ENCODE results near the gene HERC6. TPM values are rescaled to one million over a fixed set of nuclear protein-coding genes. Genes with fewer than 3 reads are reported as not detected.

The HERC6 gene
- polyA plus RNA-seq, 1 of the 3 experiments (the other 2 are of a cell fraction), result 1.7 TPM

- TF ChIP-seq, protein P1, sequence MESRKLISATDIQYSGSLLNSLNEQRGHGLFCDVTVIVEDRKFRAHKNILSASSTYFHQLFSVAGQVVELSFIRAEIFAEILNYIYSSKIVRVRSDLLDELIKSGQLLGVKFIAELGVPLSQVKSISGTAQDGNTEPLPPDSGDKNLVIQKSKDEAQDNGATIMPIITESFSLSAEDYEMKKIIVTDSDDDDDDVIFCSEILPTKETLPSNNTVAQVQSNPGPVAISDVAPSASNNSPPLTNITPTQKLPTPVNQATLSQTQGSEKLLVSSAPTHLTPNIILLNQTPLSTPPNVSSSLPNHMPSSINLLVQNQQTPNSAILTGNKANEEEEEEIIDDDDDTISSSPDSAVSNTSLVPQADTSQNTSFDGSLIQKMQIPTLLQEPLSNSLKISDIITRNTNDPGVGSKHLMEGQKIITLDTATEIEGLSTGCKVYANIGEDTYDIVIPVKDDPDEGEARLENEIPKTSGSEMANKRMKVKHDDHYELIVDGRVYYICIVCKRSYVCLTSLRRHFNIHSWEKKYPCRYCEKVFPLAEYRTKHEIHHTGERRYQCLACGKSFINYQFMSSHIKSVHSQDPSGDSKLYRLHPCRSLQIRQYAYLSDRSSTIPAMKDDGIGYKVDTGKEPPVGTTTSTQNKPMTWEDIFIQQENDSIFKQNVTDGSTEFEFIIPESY (IDR thresholded peaks at IDR 0.05; ENCODE audit: borderline replicate concordance, low read depth), result no peak
- TF ChIP-seq JUND (IDR thresholded peaks at IDR 0.05) (no peak), EP300 (IDR thresholded peaks at IDR 0.05; ENCODE audit: borderline replicate concordance in 1 of 2, low read depth in 1 of 2, low read length in 1 of 2) (no peak), FOXJ3 (CRISPR knock-in tag; IDR thresholded peaks at IDR 0.05) (no peak), FOSL2 (IDR thresholded peaks at IDR 0.05; ENCODE audit: borderline replicate concordance, low read depth) (no peak), SMC3 (IDR thresholded peaks at IDR 0.05; ENCODE audit: low read depth, low read length) (no peak), SIN3A (IDR thresholded peaks at IDR 0.05; ENCODE audit: borderline replicate concordance, low read depth, low read length) (no peak), NRF1 (IDR thresholded peaks at IDR 0.05; ENCODE audit: low read depth, low read length) (no peak), TAF1 (IDR thresholded peaks at IDR 0.05; ENCODE audit: borderline replicate concordance, low read depth, low read length) (no peak)
- TF ChIP-seq, protein P2, sequence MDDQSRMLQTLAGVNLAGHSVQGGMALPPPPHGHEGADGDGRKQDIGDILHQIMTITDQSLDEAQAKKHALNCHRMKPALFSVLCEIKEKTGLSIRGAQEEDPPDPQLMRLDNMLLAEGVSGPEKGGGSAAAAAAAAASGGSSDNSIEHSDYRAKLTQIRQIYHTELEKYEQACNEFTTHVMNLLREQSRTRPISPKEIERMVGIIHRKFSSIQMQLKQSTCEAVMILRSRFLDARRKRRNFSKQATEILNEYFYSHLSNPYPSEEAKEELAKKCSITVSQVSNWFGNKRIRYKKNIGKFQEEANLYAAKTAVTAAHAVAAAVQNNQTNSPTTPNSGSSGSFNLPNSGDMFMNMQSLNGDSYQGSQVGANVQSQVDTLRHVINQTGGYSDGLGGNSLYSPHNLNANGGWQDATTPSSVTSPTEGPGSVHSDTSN (IDR thresholded peaks at IDR 0.05), result no peak
Measured at GRCh38 chr4:88352062-88352740, 26.5 kb upstream of the HERC6 start (continued).

- ChIA-PET POLR2A (no interaction called here), CTCF (interaction anchor here (0.7 to 1.4 kb wide), 2 partner anchors 26 to 63 kb away, joined by 3 read pairs; partner anchors contain the start of gene HERC6)
- Histone ChIP-seq H3K4me3 (ENCODE audit: low read depth in 2 of 2, low read length in 1 of 2) (no peak overlapping the region), H3K27me3 (ENCODE audit: insufficient read depth) (no peaks in the 10 kb centered on the region), H3K9me3 (peaks cover 5% of the 10 kb centered on the region; the same call in 1 of the 2 replicates), H3K27ac (ENCODE audit: low read depth in 2 of 2, low read length in 1 of 2) (no peak overlapping the region), H3F3A (replicated peaks; ENCODE audit: insufficient read depth) (no peaks in the 10 kb centered on the region), H3K4me2 (no peak overlapping the region), H3K9me2 (no peaks in the 10 kb centered on the region), H3K9ac (no peak overlapping the region), H3K36me3 (replicated peaks in 1 of 2; ENCODE audit: control insufficient read depth in 1 of 2, insufficient read depth in 2 of 2, low read length in 1 of 2) (no peaks in the 10 kb centered on the region), H3K4me1 (ENCODE audit: control insufficient read depth in 1 of 2, insufficient read depth in 2 of 2, low read depth in 1 of 2, low read length in 1 of 2) (no peaks in the 10 kb centered on the region), H4K20me1 (ENCODE audit: insufficient read depth) (no peaks in the 10 kb centered on the region), H3K79me2 (ENCODE audit: insufficient read depth) (no peaks in the 10 kb centered on the region), H2AFZ (ENCODE audit: low read depth) (no peak overlapping the region)
- TF ChIP-seq FOSL2 (IDR thresholded peaks at IDR 0.05; ENCODE audit: borderline replicate concordance, low read depth), result no peak
- no peak for TF ChIP-seq NRF1 (IDR thresholded peaks at IDR 0.05; ENCODE audit: low read depth, low read length)
- no peak for TF ChIP-seq EZH2phosphoT487 (IDR thresholded peaks at IDR 0.05; ENCODE audit: borderline replicate concordance, low read depth)
- no peak for TF ChIP-seq FOXJ3 (CRISPR knock-in tag; IDR thresholded peaks at IDR 0.05)
- TF ChIP-seq RFX5 (IDR thresholded peaks at IDR 0.05; ENCODE audit: low read length), result no peak
- no peak for TF ChIP-seq USF1 (IDR thresholded peaks at IDR 0.05; ENCODE audit: borderline replicate concordance, low read depth)
- TF ChIP-seq IRF3 (IDR thresholded peaks at IDR 0.05; ENCODE audit: low read depth, low read length), result no peak
- no peak for TF ChIP-seq TAF1 (IDR thresholded peaks at IDR 0.05; ENCODE audit: borderline replicate concordance, low read depth, low read length)
- TF ChIP-seq CTCF (IDR thresholded peaks at IDR 0.05), result no peak
- no peak for TF ChIP-seq GABPA (IDR thresholded peaks at IDR 0.05; ENCODE audit: low read depth)
- no peak for TF ChIP-seq TCF12 (IDR thresholded peaks at IDR 0.05)
- no peak for TF ChIP-seq USF2 (IDR thresholded peaks at IDR 0.05; ENCODE audit: borderline replicate concordance, low read depth, low read length)
- no peak for TF ChIP-seq CHD2 (IDR thresholded peaks at IDR 0.05; ENCODE audit: low read length, partially characterized antibody)
- TF ChIP-seq MAX (IDR thresholded peaks at IDR 0.05; ENCODE audit: low read depth), result no peak
- no peak for DNase-seq
Measured at GRCh38 chr4:88353324-88353723, 25.3 kb upstream of the HERC6 start.
